Body of pancreas (tissue), 4 donors: Measurements from ENCODE around the gene SHFL. TPM values are rescaled to one million over a fixed set of nuclear protein-coding genes. Genes with fewer than 3 reads are reported as not detected.

Experiments
- ATAC-seq: fragments of 150-250 bp; one replicate; pipeline ENCODE4 v1.9.1; 2016
- DNase-seq, 4 donors: peaks; one replicate each; pipeline ENCODE4 v3.0.0-alpha.2; 2019
- H3K27ac ChIP-seq, 4 donors: fragments of 200-600 bp; sonication (generic); 1 replicate in 3 of 4; 2 replicates in 1 of 4; pipeline versions ENCODE4 v1.5.1 to v1.6.1; 2016 to 2019; ENCODE audit warnings: mild to moderate bottlenecking in 1 of 4, mixed read lengths in 1 of 4, moderate library complexity in 1 of 4
- H3K27me3 ChIP-seq, 2 donors: fragments of 200-600 bp; sonication (generic); one replicate each; pipeline ENCODE4 v1.6.0; 2016; ENCODE audit warnings: mild to moderate bottlenecking in 1 of 2
- H3K36me3 ChIP-seq, 2 donors: fragments of 200-600 bp; sonication (generic); replicated peaks in 1 of 2; 2 replicates each; pipeline ENCODE4 v1.5.1; 2016; ENCODE audit warnings: low read depth in 2 of 2; ENCODE audit not compliant: insufficient read depth in 1 of 2
- H3K4me1 ChIP-seq: fragments of 200-600 bp; sonication (generic); one replicate; pipeline ENCODE4 v1.6.0; 2016
- H3K4me3 ChIP-seq, 2 donors: fragments of 200-600 bp; sonication (generic); 1 replicate in 1 of 2; 2 replicates in 1 of 2; pipeline ENCODE4 v1.5.1; 2016 to 2019
- H3K9me3 ChIP-seq, 3 donors: fragments of 200-600 bp; sonication (generic); 1 replicate in 2 of 3; 2 replicates in 1 of 3; pipeline ENCODE4 v1.5.1; 2016
- CTCF ChIP-seq, 7 experiments: fragments of 450-650 bp in 4 of 7; fragments of 200-600 bp in 3 of 7; sonication (generic) in 3 of 7; IDR thresholded peaks; one replicate each; pipeline ENCODE4 v1.5.1; 2016 to 2019; ENCODE audit warnings: antibody characterized with exemption in 7 of 7
- POLR2A ChIP-seq, 3 donors: fragments of 450-650 bp; IDR thresholded peaks; one replicate each; pipeline ENCODE4 v1.6.1; 2016; ENCODE audit warnings: antibody characterized with exemption in 3 of 3, mild to moderate bottlenecking in 2 of 3
- WGBS, 2 donors: methylation state at CpG; one replicate each; pipeline ENCODE4 v1.1.5; 2017; 5-methylcytosine and 5-hydroxymethylcytosine counted together
- intact Hi-C: fragments of 100-400 bp; cut with DNase I; formaldehyde crosslinking; loops from one replicate; pipeline ENCODE4 v1.15.1; 2023
- microRNA-seq, 2 donors: library from miRNA; unstranded; fragments of <30 nt; microRNA quantifications; one replicate each; pipeline ENCODE4, GENCODE V29; 2016; ENCODE audit warnings: borderline number of aligned reads in 2 of 2, borderline replicate concordance in 2 of 2
- small RNA-seq: library from RNA; depleted of rRNA; stranded (forward); fragments of <200 nt; gene quantifications from one replicate; pipeline ENCODE3, GENCODE V24; 2016
- total RNA-seq, 2 donors: library from RNA; depleted of rRNA; stranded (reverse); fragments of >200 nt; gene quantifications; one replicate each; pipeline ENCODE4 v1.1.0, GENCODE V29; 2016

SHFL gene
- total RNA-seq, 2 donors from 2014 or later: 19.1 to 21.0 TPM

GRCh38 chr19:10139952-10140351, 53.8 kb downstream of the SHFL start:
- ATAC-seq (no peak), DNase-seq (no peak)
- WGBS, 2 donors: 96 to 97% methylated on average over 10 to 19 of the region's 23 CpGs
- Histone ChIP-seq H3K27ac (no peak overlapping the region), H3K27me3 (no peaks in the 10 kb centered on the region), H3K4me1 (no peaks in the 10 kb centered on the region), H3K36me3 (peaks cover 0 to 32% of the 10 kb centered on the region in 2 donors), H3K4me3 (no peak overlapping the region), H3K9me3 (no peaks in the 10 kb centered on the region)
- TF ChIP-seq POLR2A (IDR thresholded peaks at IDR 0.05) (no peak), CTCF (IDR thresholded peaks at IDR 0.05) (no peak)
- intact Hi-C loops: no loop called here

GRCh38 chr19:10141479-10141878, 55.4 kb downstream of the SHFL start:
- WGBS, 2 donors: 86 to 90% methylated on average over 10 to 13 of the region's 13 CpGs
- intact Hi-C loops: no loop called here
- Histone ChIP-seq H3K27ac (no peak overlapping the region), H3K36me3 (peaks cover 0 to 37% of the 10 kb centered on the region in 2 donors), H3K27me3 (no peaks in the 10 kb centered on the region), H3K9me3 (no peaks in the 10 kb centered on the region), H3K4me1 (no peaks in the 10 kb centered on the region), H3K4me3 (no peak overlapping the region)
- DNase-seq (no peak), ATAC-seq (no peak)
- TF ChIP-seq CTCF (IDR thresholded peaks at IDR 0.05) (no peak), POLR2A (IDR thresholded peaks at IDR 0.05) (no peak)

- no peaks in the 10 kb centered on the region for H3K9me3 ChIP-seq
- DNase-seq: no peak
- 94 to 97% methylated on average over 11 to 18 of the region's 18 CpGs for WGBS, 2 donors
- no peaks in the 10 kb centered on the region for H3K27me3 ChIP-seq
- no peak overlapping the region for H3K4me3 ChIP-seq
- no peak for ATAC-seq
- no peaks in the 10 kb centered on the region for H3K4me1 ChIP-seq
- no peak overlapping the region for H3K27ac ChIP-seq
- intact Hi-C loops: no loop called here
- TF ChIP-seq CTCF (IDR thresholded peaks at IDR 0.05) (no peak), POLR2A (IDR thresholded peaks at IDR 0.05) (no peak)
- H3K36me3 ChIP-seq: peaks cover 0 to 35% of the 10 kb centered on the region in 2 donors
Measured at GRCh38 chr19:10141973-10142372, 55.9 kb downstream of the SHFL start.

Small RNA genes within 50 kb of the gene (microRNA-seq; reads per million reads assigned to microRNA genes)
- 0 to 1.4 reads per million in 2 donors for gene MIR5589

Small RNA genes within 50 kb of the gene (small RNA-seq; reads per million reads assigned to genes)
- not detected for gene MIR5589
- 39.4 reads per million, percentile 95 among the genes with 10 or more reads in this experiment for gene SNORD105
- 1,297 reads per million, percentile 99 among the genes with 10 or more reads in this experiment for gene SNORD105B

Other genes with a start within 250 kb of the SHFL start
- gene OLFM2, start 149.8 kb upstream of the SHFL start, total RNA-seq: 10 to 100 TPM in 1 of 2 donors, 1 to 10 TPM in 1; 3.1 to 11.9 TPM
- 1 to 10 TPM; 3.4 to 9.6 TPM for gene COL5A3, start 75.8 kb upstream of the SHFL start, total RNA-seq
- not detected for gene RDH8, start 72.8 kb upstream of the SHFL start, total RNA-seq
- not detected for gene ANGPTL6, start 16.4 kb downstream of the SHFL start, total RNA-seq
- gene PPAN, start 20.0 kb downstream of the SHFL start, total RNA-seq: 10 to 100 TPM; 11.5 to 14.0 TPM
- 1 to 10 TPM; 2.9 to 3.6 TPM for gene P2RY11, start 25.4 kb downstream of the SHFL start, total RNA-seq
- 100 to 1,000 TPM; 192 to 209 TPM for gene EIF3G, start 33.6 kb downstream of the SHFL start, total RNA-seq
- 10 to 100 TPM; 17.9 to 36.6 TPM for gene DNMT1, start 108.6 kb downstream of the SHFL start, total RNA-seq
- gene S1PR2, start 145.0 kb downstream of the SHFL start, total RNA-seq: 1 to 10 TPM; 2.6 to 3.6 TPM
- 10 to 100 TPM; 17.9 to 18.1 TPM for gene MRPL4, start 165.9 kb downstream of the SHFL start, total RNA-seq
- gene ICAM1, start 184.8 kb downstream of the SHFL start, total RNA-seq: 10 to 100 TPM in 1 of 2 donors, 1 to 10 TPM in 1; 7.3 to 68.9 TPM
- gene ICAM4, start 200.6 kb downstream of the SHFL start, total RNA-seq: under 1 TPM in 1 of 2 donors, not detected in 1; 0.26 TPM
- gene ICAM5, start 203.6 kb downstream of the SHFL start, total RNA-seq: under 1 TPM in 1 of 2 donors, not detected in 1; 0.33 TPM
- 1 to 10 TPM; 2.3 to 4.6 TPM for gene ZGLP1, start 223.5 kb downstream of the SHFL start, total RNA-seq
- gene FDX2, start 229.7 kb downstream of the SHFL start, total RNA-seq: 10 to 100 TPM; 11.2 to 16.8 TPM
- gene RAVER1, start 247.2 kb downstream of the SHFL start, total RNA-seq: 10 to 100 TPM in 1 of 2 donors, 1 to 10 TPM in 1; 9.9 to 30.7 TPM